OCI-LY3 (cell line): Measurements from ENCODE around the gene ANKRD9.

ENCODE experiments used
- EZH2phosphoT487 ChIP-seq: fragments of 200-600 bp; shearing (Covaris generic); IDR thresholded peaks from 2 replicates; pipeline ENCODE4 v1.6.1; 2018; ENCODE audit warnings: antibody characterized with exemption, mixed run types, low read depth
- TF ChIP-seq, protein P1 (sequence below): fragments of 200-600, 300-600 bp; sonication (generic); IDR thresholded peaks from 2 replicates; pipeline ENCODE4 v1.5.1; 2014; ENCODE audit warnings: antibody characterized with exemption, low read length, low read depth

DNA sequence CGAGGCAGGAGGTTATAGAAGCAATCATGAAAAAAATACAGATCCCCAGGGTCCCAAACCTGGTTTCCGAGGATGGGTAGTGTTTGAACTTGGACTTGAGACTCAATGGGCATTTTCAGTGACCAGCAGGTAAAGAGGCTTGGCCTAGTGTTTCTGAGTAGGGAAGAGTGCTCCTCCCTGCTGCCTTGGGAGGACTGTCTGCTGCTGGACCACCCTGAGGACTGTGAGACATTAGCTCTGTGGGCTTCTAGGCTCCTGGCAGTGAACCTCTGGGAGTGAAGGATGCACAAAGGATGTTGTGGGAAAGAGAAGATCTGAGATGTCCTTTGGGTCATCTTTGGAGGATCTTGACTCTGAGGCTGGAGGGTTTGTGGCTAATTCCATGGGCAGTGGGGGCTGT lies 30.5 kb downstream of the ANKRD9 start:
- TF ChIP-seq, protein P1, sequence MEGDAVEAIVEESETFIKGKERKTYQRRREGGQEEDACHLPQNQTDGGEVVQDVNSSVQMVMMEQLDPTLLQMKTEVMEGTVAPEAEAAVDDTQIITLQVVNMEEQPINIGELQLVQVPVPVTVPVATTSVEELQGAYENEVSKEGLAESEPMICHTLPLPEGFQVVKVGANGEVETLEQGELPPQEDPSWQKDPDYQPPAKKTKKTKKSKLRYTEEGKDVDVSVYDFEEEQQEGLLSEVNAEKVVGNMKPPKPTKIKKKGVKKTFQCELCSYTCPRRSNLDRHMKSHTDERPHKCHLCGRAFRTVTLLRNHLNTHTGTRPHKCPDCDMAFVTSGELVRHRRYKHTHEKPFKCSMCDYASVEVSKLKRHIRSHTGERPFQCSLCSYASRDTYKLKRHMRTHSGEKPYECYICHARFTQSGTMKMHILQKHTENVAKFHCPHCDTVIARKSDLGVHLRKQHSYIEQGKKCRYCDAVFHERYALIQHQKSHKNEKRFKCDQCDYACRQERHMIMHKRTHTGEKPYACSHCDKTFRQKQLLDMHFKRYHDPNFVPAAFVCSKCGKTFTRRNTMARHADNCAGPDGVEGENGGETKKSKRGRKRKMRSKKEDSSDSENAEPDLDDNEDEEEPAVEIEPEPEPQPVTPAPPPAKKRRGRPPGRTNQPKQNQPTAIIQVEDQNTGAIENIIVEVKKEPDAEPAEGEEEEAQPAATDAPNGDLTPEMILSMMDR, result no peak
- no peak for TF ChIP-seq EZH2phosphoT487
